HepG2 (cell line): ENCODE data around the gene ABCB11. TPM values are rescaled to one million over a fixed set of nuclear protein-coding genes. Genes with fewer than 3 reads are reported as not detected.

Experiments used
- AHR ChIP-seq: IDR thresholded peaks from 2 replicates; pipeline ENCODE4 v1.6.1; 2018; ENCODE audit warnings: missing genetic modification reagents, missing compliant biosample characterization
- ASH2L ChIP-seq: fragments of 300-600, 200-600 bp; sonication (generic); IDR thresholded peaks from 2 replicates; pipeline ENCODE4 v1.7.0; 2017; ENCODE audit warnings: low read depth, mild to moderate bottlenecking, moderate library complexity, mixed read lengths, low read length; ENCODE audit not compliant: insufficient read length
- DR1 ChIP-seq: sonication (generic); formaldehyde crosslinking; IDR thresholded peaks from 2 replicates; pipeline ENCODE4 v1.8.0; 2021; ENCODE audit warnings: mild to moderate bottlenecking, missing genetic modification reagents, inconsistent platforms
- FOXA1 ChIP-seq, 2 experiments: fragments of 450-650 bp in 1 of 2; sonication (generic) in 1 of 2; formaldehyde crosslinking in 1 of 2; IDR thresholded peaks; 2 replicates each; pipeline versions ENCODE4 v1.4.0 to v1.6.1; 2016 to 2020; ENCODE audit warnings: missing genetic modification reagents in 1 of 2
- NFE2L2 ChIP-seq: fragments of 150-350 bp; IDR thresholded peaks from 2 replicates; pipeline ENCODE4 v1.6.1; 2014; ENCODE audit warnings: low read length
- RBM39 ChIP-seq: fragments of 200-400 bp; formaldehyde crosslinking; IDR thresholded peaks from one replicate; pipeline ENCODE4 v1.6.1; 2018; ENCODE audit warnings: antibody characterized with exemption, mild to moderate bottlenecking, low read depth, low read length; ENCODE audit not compliant: poor library complexity, severe bottlenecking
- TBP ChIP-seq: sonication (generic); formaldehyde crosslinking; IDR thresholded peaks from 2 replicates; pipeline ENCODE4 v1.5.0; 2020; ENCODE audit warnings: missing genetic modification reagents
- ZBTB38 ChIP-seq: sonication (generic); formaldehyde crosslinking; IDR thresholded peaks from 2 replicates; pipeline ENCODE4 v1.5.1; 2020; ENCODE audit warnings: mild to moderate bottlenecking, missing genetic modification reagents
- ZC3H13 ChIP-seq: sonication (generic); formaldehyde crosslinking; IDR thresholded peaks from 2 replicates; pipeline ENCODE4 v1.8.1; 2023; ENCODE audit warnings: mild to moderate bottlenecking, missing genetic modification reagents, moderate library complexity
- ZFP90 ChIP-seq: sonication (generic); formaldehyde crosslinking; IDR thresholded peaks from 2 replicates; pipeline ENCODE4 v1.8.0; 2022; ENCODE audit warnings: missing genetic modification reagents, mild to moderate bottlenecking, inconsistent platforms, borderline replicate concordance
- ZNF160 ChIP-seq: sonication (generic); formaldehyde crosslinking; IDR thresholded peaks from 2 replicates; pipeline ENCODE4 v1.8.0; 2022; ENCODE audit warnings: mild to moderate bottlenecking, inconsistent platforms, missing genetic modification reagents
- ZNF205 ChIP-seq: IDR thresholded peaks from 2 replicates; pipeline ENCODE4 v1.6.1; 2018; ENCODE audit warnings: missing biosample characterization, missing genetic modification reagents
- ZNF343 ChIP-seq: sonication (generic); formaldehyde crosslinking; IDR thresholded peaks from 2 replicates; pipeline ENCODE4 v1.4.0; 2020; ENCODE audit warnings: mild to moderate bottlenecking, missing genetic modification reagents
- ZNF577 ChIP-seq: sonication (generic); formaldehyde crosslinking; IDR thresholded peaks from 2 replicates; pipeline ENCODE4 v1.4.0; 2020; ENCODE audit warnings: mild to moderate bottlenecking, low read depth, missing genetic modification reagents, borderline replicate concordance
- ZNF724P ChIP-seq: sonication (generic); formaldehyde crosslinking; IDR thresholded peaks from 2 replicates; pipeline ENCODE4 v1.8.0; 2022; ENCODE audit warnings: missing genetic modification reagents, borderline replicate concordance
- ZNF83 ChIP-seq: sonication (generic); formaldehyde crosslinking; IDR thresholded peaks from 2 replicates; pipeline ENCODE4 v1.4.0; 2020; ENCODE audit warnings: missing genetic modification reagents, mild to moderate bottlenecking, borderline replicate concordance
- polyA plus RNA-seq, 8 experiments: library from polyadenylated mRNA; depleted of rRNA in 3 of 8; stranded (reverse) in 7 of 8; unstranded in 1 of 8; fragments of >200 nt; fragmentation: Illumina TruSeq in 4 of 8; extraction: Trizol in 4 of 8; gene quantifications; 2 replicates each; pipeline versions ENCODE4 v1.2.1 to v1.2.3, GENCODE V29; 2011 to 2016; ENCODE audit warnings: low read depth in 4 of 8, missing spikeins in 1 of 8, mixed read lengths in 1 of 8; ENCODE audit not compliant: insufficient read depth in 1 of 8
- total RNA-seq, 5 experiments: library from RNA; depleted of rRNA; stranded (reverse); fragments of >200 nt; fragmentation: Illumina TruSeq; extraction: Trizol; gene quantifications; 2 replicates each; pipeline ENCODE4 v1.2.3, GENCODE V29; 2016; ENCODE audit warnings: low read depth in 1 of 5
- TF ChIP-seq, protein P1 (sequence below): sonication (generic); formaldehyde crosslinking; IDR thresholded peaks from one replicate; pipeline ENCODE4 v1.5.1; 2020; ENCODE audit warnings: mild to moderate bottlenecking, missing genetic modification reagents; ENCODE audit errors: not compliant biosample characterization
- TF ChIP-seq, protein P2 (sequence below): IDR thresholded peaks from 2 replicates; pipeline ENCODE4 v1.6.1; 2018; ENCODE audit warnings: missing genetic modification reagents
- TF ChIP-seq, protein P3 (sequence below): sonication (generic); formaldehyde crosslinking; IDR thresholded peaks from 2 replicates; pipeline ENCODE4 v1.4.0; 2020; ENCODE audit warnings: missing genetic modification reagents; ENCODE audit errors: not compliant biosample characterization

The ABCB11 gene
- total and polyA plus RNA-seq, 2 of the 13 experiments (the other 11 are each of a cell fraction or from before 2014, with no cell fraction given) = not detected

DNA sequence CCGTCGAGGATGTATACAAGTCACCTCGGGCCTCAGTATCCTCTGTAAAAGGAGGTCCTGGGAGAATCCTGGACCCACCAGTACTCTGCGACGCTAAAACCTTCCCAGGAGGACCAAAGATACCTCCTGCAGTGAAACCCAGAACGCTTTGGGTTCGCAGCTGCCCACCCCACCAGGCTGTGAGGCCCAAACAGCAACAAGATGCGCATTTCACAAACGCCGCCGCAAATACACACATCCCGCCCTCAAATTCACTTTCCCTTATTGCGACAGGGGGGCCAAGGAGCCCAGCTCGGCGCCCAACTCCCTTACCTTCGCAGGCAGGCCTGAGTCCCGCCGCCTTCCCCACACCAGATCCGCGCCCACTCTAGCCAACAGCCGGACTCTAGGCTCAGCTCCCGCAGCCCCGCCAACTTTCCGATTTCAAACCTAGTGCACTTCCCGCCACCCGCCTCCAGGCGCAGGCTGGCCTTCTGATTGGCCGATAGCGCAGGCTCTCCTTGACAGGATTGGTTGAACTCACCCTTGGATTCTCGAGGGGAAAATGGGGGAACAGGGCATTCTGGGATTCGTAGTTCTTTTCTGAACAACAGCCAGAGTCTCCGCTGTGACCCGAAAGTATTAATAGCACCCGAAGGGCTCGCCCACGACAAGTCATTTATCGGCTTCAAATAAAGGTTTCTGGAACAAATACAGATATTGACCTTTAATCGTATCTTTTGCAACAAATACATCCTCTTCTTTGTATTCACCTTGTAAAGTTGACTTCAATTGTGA lies 140.9 kb downstream of the ABCB11 start, which contains the start of gene SPC25 (continued):
- TF ChIP-seq, protein P1, sequence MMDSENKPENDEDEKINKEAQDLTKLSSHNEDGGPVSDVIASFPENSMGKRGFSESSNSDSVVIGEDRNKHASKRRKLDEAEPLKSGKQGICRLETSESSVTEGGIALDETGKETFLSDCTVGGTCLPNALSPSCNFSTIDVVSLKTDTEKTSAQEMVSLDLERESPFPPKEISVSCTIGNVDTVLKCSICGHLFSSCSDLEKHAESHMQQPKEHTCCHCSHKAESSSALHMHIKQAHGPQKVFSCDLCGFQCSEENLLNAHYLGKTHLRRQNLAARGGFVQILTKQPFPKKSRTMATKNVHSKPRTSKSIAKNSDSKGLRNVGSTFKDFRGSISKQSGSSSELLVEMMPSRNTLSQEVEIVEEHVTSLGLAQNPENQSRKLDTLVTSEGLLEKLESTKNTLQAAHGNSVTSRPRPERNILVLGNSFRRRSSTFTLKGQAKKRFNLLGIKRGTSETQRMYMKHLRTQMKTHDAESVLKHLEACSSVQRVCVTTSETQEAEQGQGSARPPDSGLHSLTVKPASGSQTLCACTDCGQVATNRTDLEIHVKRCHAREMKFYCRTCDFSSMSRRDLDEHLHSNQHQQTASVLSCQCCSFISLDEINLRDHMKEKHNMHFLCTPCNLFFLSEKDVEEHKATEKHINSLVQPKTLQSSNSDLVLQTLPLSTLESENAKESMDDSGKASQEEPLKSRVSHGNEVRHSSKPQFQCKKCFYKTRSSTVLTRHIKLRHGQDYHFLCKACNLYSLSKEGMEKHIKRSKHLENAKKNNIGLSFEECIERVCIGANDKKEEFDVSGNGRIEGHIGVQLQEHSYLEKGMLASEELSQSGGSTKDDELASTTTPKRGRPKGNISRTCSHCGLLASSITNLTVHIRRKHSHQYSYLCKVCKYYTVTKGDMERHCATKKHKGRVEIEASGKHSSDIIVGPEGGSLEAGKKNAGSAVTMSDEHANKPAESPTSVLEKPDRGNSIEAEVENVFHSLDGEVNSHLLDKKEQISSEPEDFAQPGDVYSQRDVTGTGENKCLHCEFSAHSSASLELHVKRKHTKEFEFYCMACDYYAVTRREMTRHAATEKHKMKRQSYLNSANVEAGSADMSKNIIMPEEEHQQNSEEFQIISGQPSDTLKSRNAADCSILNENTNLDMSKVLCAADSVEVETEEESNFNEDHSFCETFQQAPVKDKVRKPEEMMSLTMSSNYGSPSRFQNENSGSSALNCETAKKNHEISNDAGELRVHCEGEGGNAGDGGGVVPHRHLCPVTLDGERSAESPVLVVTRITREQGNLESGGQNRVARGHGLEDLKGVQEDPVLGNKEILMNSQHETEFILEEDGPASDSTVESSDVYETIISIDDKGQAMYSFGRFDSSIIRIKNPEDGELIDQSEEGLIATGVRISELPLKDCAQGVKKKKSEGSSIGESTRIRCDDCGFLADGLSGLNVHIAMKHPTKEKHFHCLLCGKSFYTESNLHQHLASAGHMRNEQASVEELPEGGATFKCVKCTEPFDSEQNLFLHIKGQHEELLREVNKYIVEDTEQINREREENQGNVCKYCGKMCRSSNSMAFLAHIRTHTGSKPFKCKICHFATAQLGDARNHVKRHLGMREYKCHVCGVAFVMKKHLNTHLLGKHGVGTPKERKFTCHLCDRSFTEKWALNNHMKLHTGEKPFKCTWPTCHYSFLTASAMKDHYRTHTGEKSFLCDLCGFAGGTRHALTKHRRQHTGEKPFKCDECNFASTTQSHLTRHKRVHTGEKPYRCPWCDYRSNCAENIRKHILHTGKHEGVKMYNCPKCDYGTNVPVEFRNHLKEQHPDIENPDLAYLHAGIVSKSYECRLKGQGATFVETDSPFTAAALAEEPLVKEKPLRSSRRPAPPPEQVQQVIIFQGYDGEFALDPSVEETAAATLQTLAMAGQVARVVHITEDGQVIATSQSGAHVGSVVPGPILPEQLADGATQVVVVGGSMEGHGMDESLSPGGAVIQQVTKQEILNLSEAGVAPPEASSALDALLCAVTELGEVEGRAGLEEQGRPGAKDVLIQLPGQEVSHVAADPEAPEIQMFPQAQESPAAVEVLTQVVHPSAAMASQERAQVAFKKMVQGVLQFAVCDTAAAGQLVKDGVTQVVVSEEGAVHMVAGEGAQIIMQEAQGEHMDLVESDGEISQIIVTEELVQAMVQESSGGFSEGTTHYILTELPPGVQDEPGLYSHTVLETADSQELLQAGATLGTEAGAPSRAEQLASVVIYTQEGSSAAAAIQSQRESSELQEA (CRISPR knock-in tag) = peak; percentile 85
- peak; percentile 65; the same call in 1 of the 2 replicates for TF ChIP-seq ZC3H13
- TF ChIP-seq ZNF343 (CRISPR knock-in tag) = no peak
- peak; percentile 83; the same call in 1 of the 2 replicates for TF ChIP-seq ZFP90 (CRISPR knock-in tag)
- TF ChIP-seq ZNF577 = no peak
- no peak for TF ChIP-seq RBM39
- peak; percentile 77; the same call in 1 of the 2 replicates for TF ChIP-seq ZNF724P
- TF ChIP-seq, protein P2, sequence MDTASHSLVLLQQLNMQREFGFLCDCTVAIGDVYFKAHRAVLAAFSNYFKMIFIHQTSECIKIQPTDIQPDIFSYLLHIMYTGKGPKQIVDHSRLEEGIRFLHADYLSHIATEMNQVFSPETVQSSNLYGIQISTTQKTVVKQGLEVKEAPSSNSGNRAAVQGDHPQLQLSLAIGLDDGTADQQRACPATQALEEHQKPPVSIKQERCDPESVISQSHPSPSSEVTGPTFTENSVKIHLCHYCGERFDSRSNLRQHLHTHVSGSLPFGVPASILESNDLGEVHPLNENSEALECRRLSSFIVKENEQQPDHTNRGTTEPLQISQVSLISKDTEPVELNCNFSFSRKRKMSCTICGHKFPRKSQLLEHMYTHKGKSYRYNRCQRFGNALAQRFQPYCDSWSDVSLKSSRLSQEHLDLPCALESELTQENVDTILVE (CRISPR knock-in tag) = peak; percentile 27; the same call in 1 of the 2 replicates
- TF ChIP-seq DR1 (CRISPR knock-in tag) = peak; percentile 78; the same call in 1 of the 2 replicates
- 0 out of 2 replicates have a peak, but pooled peaks have one; percentile 55 for TF ChIP-seq TBP (CRISPR knock-in tag)
- TF ChIP-seq NFE2L2 = no peak
- TF ChIP-seq ZNF205 (CRISPR knock-in tag) = peak; percentile 60; the same call in 1 of the 2 replicates
- TF ChIP-seq ASH2L = peak; percentile 70
- TF ChIP-seq, protein P3, sequence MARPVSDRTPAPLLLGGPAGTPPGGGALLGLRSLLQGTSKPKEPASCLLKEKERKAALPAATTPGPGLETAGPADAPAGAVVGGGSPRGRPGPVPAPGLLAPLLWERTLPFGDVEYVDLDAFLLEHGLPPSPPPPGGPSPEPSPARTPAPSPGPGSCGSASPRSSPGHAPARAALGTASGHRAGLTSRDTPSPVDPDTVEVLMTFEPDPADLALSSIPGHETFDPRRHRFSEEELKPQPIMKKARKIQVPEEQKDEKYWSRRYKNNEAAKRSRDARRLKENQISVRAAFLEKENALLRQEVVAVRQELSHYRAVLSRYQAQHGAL (CRISPR knock-in tag) = no peak
- TF ChIP-seq ZNF83 = peak; percentile 86; the same call in 1 of the 2 replicates
- no peak; the same call in 1 of the 2 replicates for TF ChIP-seq ZBTB38 (CRISPR knock-in tag)
- TF ChIP-seq FOXA1 (IDR thresholded peaks at IDR 0.05) = no peak
- no peak for TF ChIP-seq FOXA1 (CRISPR knock-in tag; IDR thresholded peaks at IDR 0.05)
- peak; percentile 83; the same call in 1 of the 2 replicates for TF ChIP-seq AHR (CRISPR knock-in tag)
- TF ChIP-seq ZNF160 (CRISPR knock-in tag) = no peak
